ENCODE results near the gene PWWP2A. TPM values are rescaled to one million over a fixed set of nuclear protein-coding genes. Genes with fewer than 3 reads are reported as not detected.

The PWWP2A gene
- total RNA-seq, 1 experiment from 2014 or later, result 34.4 TPM

GRCh38 chr5:160082614-160083500, 36.4 kb downstream of the PWWP2A start:
- H3K9me3 Mint-ChIP-seq (ENCODE audit: unreplicated experiment), result no peaks in the 10 kb centered on the region
- H3K27me3 Mint-ChIP-seq (ENCODE audit: insufficient read depth, unreplicated experiment), result no peaks in the 10 kb centered on the region
- CTCF ChIA-PET, result no interaction called here
- no peaks in the 10 kb centered on the region for H3K27me3 ChIP-seq (replicated peaks; ENCODE audit: control insufficient read depth, insufficient read depth, low read length)
- H3K36me3 ChIP-seq (ENCODE audit: control insufficient read depth, insufficient read depth, low read length), result peaks cover 3% of the 10 kb centered on the region; the same call in 1 of the 2 replicates
- TF ChIP-seq CTCF (IDR thresholded peaks at IDR 0.05; ENCODE audit: insufficient read depth in 1 of 2, low read depth in 1 of 2, low read length in 1 of 2, severe bottlenecking in 1 of 2, unreplicated experiment in 1 of 2), result no peak
- no peaks in the 10 kb centered on the region for H3K36me3 Mint-ChIP-seq (ENCODE audit: insufficient read depth, unreplicated experiment)
- H3K4me1 Mint-ChIP-seq (ENCODE audit: low read depth, unreplicated experiment), result peaks cover 25% of the 10 kb centered on the region
- intact Hi-C loops (cut with micrococcal nuclease; ENCODE audit: unreplicated experiment), result loop anchor here (5.0 kb wide), 1 partner anchor 61 kb away; no protein-coding TSS in a partner anchor
- no TSS peak for BruUV-seq (replicated peaks)
- POLR2A ChIA-PET, result interaction anchor here (0.6 kb wide), 1 partner anchor 555 kb away, joined by 4 read pairs; no protein-coding TSS in a partner anchor
- H3K4me1 ChIP-seq, result peaks cover 34% of the 10 kb centered on the region
- no peak overlapping the region for H3K27ac Mint-ChIP-seq (ENCODE audit: unreplicated experiment)
- DNase-seq, result no peak
- no peak overlapping the region for H3K4me3 Mint-ChIP-seq (ENCODE audit: unreplicated experiment)
- H3K9me3 ChIP-seq, result no peaks in the 10 kb centered on the region
- H3K4me3 ChIP-seq (ENCODE audit: low read depth, low read length), result no peak overlapping the region

DNA sequence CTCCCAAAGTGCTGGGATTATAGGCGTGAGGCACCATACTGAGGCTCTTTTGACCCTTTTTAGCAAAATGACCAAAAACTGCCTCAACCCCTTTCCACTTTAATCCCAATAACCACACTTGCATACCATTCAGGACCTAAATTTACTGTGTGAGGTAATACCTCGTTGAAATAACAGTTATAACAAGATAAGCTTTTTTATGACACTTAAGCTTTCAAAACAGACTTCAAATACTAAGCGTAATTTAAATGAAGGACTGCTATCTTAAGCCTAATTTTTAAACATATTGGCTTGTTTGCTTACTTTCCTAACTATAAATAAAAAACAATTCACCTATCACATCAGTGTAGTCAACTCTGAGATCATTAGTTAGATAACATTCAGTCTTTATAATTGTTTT, 37.8 kb downstream of the PWWP2A start:
- H3K27ac Mint-ChIP-seq (ENCODE audit: unreplicated experiment), result no peak overlapping the region
- POLR2A ChIA-PET, result interaction anchor here (1.0 kb wide), 1 partner anchor 16 kb away, joined by 4 read pairs; no protein-coding TSS in a partner anchor
- H3K4me1 ChIP-seq, result peaks cover 34% of the 10 kb centered on the region

More for the DNA sequence above, 37.8 kb downstream of the PWWP2A start:
- DNase-seq, result no peak
- H3K4me1 Mint-ChIP-seq (ENCODE audit: low read depth, unreplicated experiment), result peaks cover 25% of the 10 kb centered on the region
- H3K27me3 ChIP-seq (replicated peaks; ENCODE audit: control insufficient read depth, insufficient read depth, low read length), result no peaks in the 10 kb centered on the region
- no TSS peak for BruUV-seq (replicated peaks)
- CTCF ChIA-PET, result interaction anchor here (0.6 to 1.9 kb wide), 10 partner anchors 11 to 310 kb away, joined by 3 to 10 read pairs (median 5); partner anchors contain the start of gene PWWP2A
- H3K9me3 Mint-ChIP-seq (ENCODE audit: unreplicated experiment), result no peaks in the 10 kb centered on the region
- intact Hi-C loops (cut with micrococcal nuclease; ENCODE audit: unreplicated experiment), result loop anchor here (1.0 to 5.0 kb wide), 3 partner anchors 59 to 264 kb away; no protein-coding TSS in a partner anchor
- H3K4me3 ChIP-seq (ENCODE audit: low read depth, low read length), result no peak overlapping the region
- H3K27me3 Mint-ChIP-seq (ENCODE audit: insufficient read depth, unreplicated experiment), result no peaks in the 10 kb centered on the region
- H3K4me3 Mint-ChIP-seq (ENCODE audit: unreplicated experiment), result no peak overlapping the region
- TF ChIP-seq CTCF (IDR thresholded peaks at IDR 0.05; ENCODE audit: insufficient read depth in 1 of 2, low read depth in 1 of 2, low read length in 1 of 2, severe bottlenecking in 1 of 2, unreplicated experiment in 1 of 2), result no peak
- H3K36me3 ChIP-seq (ENCODE audit: control insufficient read depth, insufficient read depth, low read length), result peaks cover 3% of the 10 kb centered on the region; the same call in 1 of the 2 replicates
- no peaks in the 10 kb centered on the region for H3K36me3 Mint-ChIP-seq (ENCODE audit: insufficient read depth, unreplicated experiment)
- no peaks in the 10 kb centered on the region for H3K9me3 ChIP-seq

All from Caco-2 (cell line).